ENCODE measurements around the gene TMPRSS4. TPM values are rescaled to one million over a fixed set of nuclear protein-coding genes. Genes with fewer than 3 reads are reported as not detected.

TMPRSS4 gene
- total and polyA plus RNA-seq, 2 of the 13 experiments (the other 11 are each of a cell fraction or from before 2014, with no cell fraction given) = 0.32 TPM; not detected in 1

GRCh38 chr11:118112711-118113430 is 36.0 kb downstream of the TMPRSS4 start:
- no peaks in the 10 kb centered on the region for H3K79me2 ChIP-seq (ENCODE audit: insufficient read depth, low read length)
- H3K9me3 ChIP-seq (ENCODE audit: low read length) = no peaks in the 10 kb centered on the region
- no peak overlapping the region for H2AFZ ChIP-seq (ENCODE audit: low read length)
- POLR2A ChIA-PET = no interaction called here
- no peaks in the 10 kb centered on the region for H4K20me1 ChIP-seq (ENCODE audit: insufficient read depth, low read length)
- no peak for TF ChIP-seq YEATS4 (CRISPR knock-in tag; IDR thresholded peaks at IDR 0.05; ENCODE audit: borderline replicate concordance)
- TF ChIP-seq ZNF138 (CRISPR knock-in tag; IDR thresholded peaks at IDR 0.05; ENCODE audit: low read depth) = no peak
- TF ChIP-seq ESRRA (CRISPR knock-in tag; IDR thresholded peaks at IDR 0.05; ENCODE audit: low read depth) = no peak
- TF ChIP-seq ZNF556 (CRISPR knock-in tag; IDR thresholded peaks at IDR 0.05; ENCODE audit: borderline replicate concordance) = no peak
- TF ChIP-seq CCAR2 (optimal IDR thresholded peaks at IDR 0.05; ENCODE audit: low read depth, low read length) = no peak
- TF ChIP-seq ZBTB8A (CRISPR knock-in tag; IDR thresholded peaks at IDR 0.05; ENCODE audit: borderline replicate concordance, low read depth) = no peak
- TF ChIP-seq ZNF749 (CRISPR knock-in tag; IDR thresholded peaks at IDR 0.05; ENCODE audit: borderline replicate concordance) = no peak
- no peak for TF ChIP-seq ATF7 (IDR thresholded peaks at IDR 0.05)
- TF ChIP-seq ATF7 (CRISPR knock-in tag; IDR thresholded peaks at IDR 0.05) = no peak
- no peak for TF ChIP-seq MXD1 (CRISPR knock-in tag; IDR thresholded peaks at IDR 0.05)
- no peak for TF ChIP-seq ZNF331 (CRISPR knock-in tag; IDR thresholded peaks at IDR 0.05)
- TF ChIP-seq EHMT2 (IDR thresholded peaks at IDR 0.05; ENCODE audit: borderline replicate concordance, low read depth, low read length) = no peak
- TF ChIP-seq POLR2A (IDR thresholded peaks at IDR 0.05; ENCODE audit: insufficient read depth in 1 of 2, low read depth in 2 of 2, low read length in 2 of 2) = no peak
- TF ChIP-seq REL (CRISPR knock-in tag; conservative IDR thresholded peaks at IDR 0.05) = no peak
- no peak for TF ChIP-seq ZNF44 (CRISPR knock-in tag; IDR thresholded peaks at IDR 0.05)
- TF ChIP-seq ZNF777 (CRISPR knock-in tag; IDR thresholded peaks at IDR 0.05) = no peak
- intact Hi-C loops (cut with micrococcal nuclease; ENCODE audit: unreplicated experiment) (no loop called here), in situ Hi-C loops (cut with HindIII; ENCODE audit: extremely low pct_ligation_motif_present, low pct_unique_long_range_greater_than_20kb) (no loop called here)
- no peaks in the 10 kb centered on the region for H3K36me3 ChIP-seq (replicated peaks in 1 of 2; ENCODE audit: control insufficient read depth in 1 of 2, insufficient read depth in 2 of 2, low read length in 2 of 2)
- H3K4me1 ChIP-seq (ENCODE audit: insufficient read depth, low read length) = peaks cover 10% of the 10 kb centered on the region
- peaks cover 2 to 24% of the 10 kb centered on the region in 2 experiments; a peak in 4 of 5 replicates for H3K27me3 ChIP-seq (ENCODE audit: control insufficient read depth in 1 of 2, insufficient read depth in 2 of 2, low read length in 2 of 2)
- WGBS (ENCODE audit: low lambda C conversion rate) = 52% methylated on average over 11 of the region's 11 CpGs
- CTCF ChIA-PET (ENCODE audit: low intra/inter-chr PET ratio, low total read pairs) = no interaction called here
- ATAC-seq = no peak
- H3K9ac ChIP-seq (ENCODE audit: insufficient read depth, low read depth, low read length) = no peak overlapping the region
- BruUV-seq (replicated peaks) = no TSS peak
- no peak overlapping the region for H3K4me2 ChIP-seq (ENCODE audit: low read depth, low read length)
- no peak overlapping the region for H3K27ac ChIP-seq (ENCODE audit: extremely low read length, insufficient read depth, low read length)
- no peak for DNase-seq (ENCODE audit: low spot score)
- no peak overlapping the region for H3K4me3 ChIP-seq (replicated peaks in 1 of 3; ENCODE audit: insufficient read depth in 1 of 3, low read depth in 2 of 3, low read length in 3 of 3)
- no peak for FAIRE-seq

Data from HepG2 (cell line).